GM21825 (cell line): ENCODE measurements around the gene GRK4.
A peak's percentile ranks its signal among the peaks of the same experiment; 100 is the strongest.
"Not testable (repeated sequence)": the region's sequence is repeated elsewhere in the genome, so short reads cannot be mapped to it uniquely, and the experiment has no call there.

Source experiments
- ATAC-seq: cut with Tn5 transposase; IDR thresholded peaks from one replicate; pipeline ENCODE4 v1.9.1; 2021; ENCODE audit warnings: mild to moderate bottlenecking, moderate library complexity; ENCODE audit not compliant: unreplicated experiment

The GRK4 gene

GRCh38 chr4:2963175-2963965 lies at the start of gene GRK4, which contains the start of gene NOP14:
Gene GRK4 (plus strand): TSS chr4:2963571. CDS start chr4:2964071, 500 bp downstream.
Gene NOP14 (minus strand): TSS chr4:2963406. CDS start chr4:2963319, 87 bp downstream.
- ATAC-seq, result peak; percentile 84

- ATAC-seq, result no peak
Observed at GRCh38 chr4:2914256-2915126, 48.9 kb upstream of the GRK4 start.

GRCh38 chr4:2915789-2916188 lies 47.6 kb upstream of the GRK4 start:
- no peak for ATAC-seq

- ATAC-seq, result not testable (repeated sequence)
Observed at GRCh38 chr4:2916696-2917095, 46.7 kb upstream of the GRK4 start.

GRCh38 chr4:2918300-2918699 lies 45.1 kb upstream of the GRK4 start:
- ATAC-seq, result not testable (repeated sequence)

- ATAC-seq, result not testable (repeated sequence)
Observed at GRCh38 chr4:2918714-2919113, 44.7 kb upstream of the GRK4 start.

GRCh38 chr4:2922453-2923101 lies 40.8 kb upstream of the GRK4 start:
- ATAC-seq, result not testable (repeated sequence)

GRCh38 chr4:2923141-2923551 lies 40.2 kb upstream of the GRK4 start:
- ATAC-seq, result no peak

- ATAC-seq, result no peak
Observed at GRCh38 chr4:2923668-2924173, 39.6 kb upstream of the GRK4 start.

GRCh38 chr4:2924286-2924685 lies 39.1 kb upstream of the GRK4 start:
- no peak for ATAC-seq

- no peak for ATAC-seq
Observed at GRCh38 chr4:2924765-2925301, 38.5 kb upstream of the GRK4 start.

GRCh38 chr4:2925496-2925895 lies 37.9 kb upstream of the GRK4 start:
- no peak for ATAC-seq

GRCh38 chr4:2925931-2926860 lies 37.2 kb upstream of the GRK4 start:
- ATAC-seq, result no peak

- ATAC-seq, result no peak
Observed at GRCh38 chr4:2927016-2927695, 36.2 kb upstream of the GRK4 start.

GRCh38 chr4:2927696-2928075 lies 35.7 kb upstream of the GRK4 start:
- ATAC-seq, result no peak

GRCh38 chr4:2928242-2929176 lies 34.9 kb upstream of the GRK4 start:
- no peak for ATAC-seq

GRCh38 chr4:2929469-2929868 lies 33.9 kb upstream of the GRK4 start:
- ATAC-seq, result no peak

- no peak for ATAC-seq
Observed at GRCh38 chr4:2930135-2930757, 33.1 kb upstream of the GRK4 start.
